Epidermal melanocyte (primary cell): Measurements from ENCODE around the gene YOD1.
A peak's percentile ranks its signal among the peaks of the same experiment; 100 is the strongest.

ENCODE experiments used
- DNase-seq: peaks from one replicate; pipeline ENCODE4 v3.0.0; 2011; ENCODE audit warnings: low spot score; ENCODE audit not compliant: insufficient read length

Gene YOD1

GRCh38 chr1:207027921-207028320 lies 23.1 kb downstream of the YOD1 start:
- no peak for DNase-seq

- no peak for DNase-seq
Measured at GRCh38 chr1:207027206-207027777, 23.7 kb downstream of the YOD1 start.

DNA sequence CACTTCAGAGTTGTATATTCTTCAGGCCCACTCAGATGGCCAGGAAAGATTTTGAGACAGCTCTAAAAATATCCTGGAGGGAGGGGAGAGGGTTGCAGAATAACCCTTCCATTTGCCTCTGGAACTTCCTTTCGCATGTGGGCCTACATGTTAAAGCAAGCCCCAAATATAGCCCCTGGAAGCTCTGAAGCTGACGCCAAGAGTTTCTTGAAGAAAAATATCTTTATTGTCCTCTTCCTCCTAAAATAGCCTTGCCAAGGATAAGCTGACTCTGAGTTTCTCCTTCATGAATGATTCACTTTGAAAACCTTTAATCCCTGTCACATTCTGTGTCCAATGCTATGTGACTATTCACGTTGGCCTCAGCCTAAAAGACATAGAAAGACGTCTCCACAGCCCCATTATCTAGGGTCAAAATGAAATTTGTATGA lies 24.9 kb downstream of the YOD1 start:
- DNase-seq = peak; percentile 34

DNA sequence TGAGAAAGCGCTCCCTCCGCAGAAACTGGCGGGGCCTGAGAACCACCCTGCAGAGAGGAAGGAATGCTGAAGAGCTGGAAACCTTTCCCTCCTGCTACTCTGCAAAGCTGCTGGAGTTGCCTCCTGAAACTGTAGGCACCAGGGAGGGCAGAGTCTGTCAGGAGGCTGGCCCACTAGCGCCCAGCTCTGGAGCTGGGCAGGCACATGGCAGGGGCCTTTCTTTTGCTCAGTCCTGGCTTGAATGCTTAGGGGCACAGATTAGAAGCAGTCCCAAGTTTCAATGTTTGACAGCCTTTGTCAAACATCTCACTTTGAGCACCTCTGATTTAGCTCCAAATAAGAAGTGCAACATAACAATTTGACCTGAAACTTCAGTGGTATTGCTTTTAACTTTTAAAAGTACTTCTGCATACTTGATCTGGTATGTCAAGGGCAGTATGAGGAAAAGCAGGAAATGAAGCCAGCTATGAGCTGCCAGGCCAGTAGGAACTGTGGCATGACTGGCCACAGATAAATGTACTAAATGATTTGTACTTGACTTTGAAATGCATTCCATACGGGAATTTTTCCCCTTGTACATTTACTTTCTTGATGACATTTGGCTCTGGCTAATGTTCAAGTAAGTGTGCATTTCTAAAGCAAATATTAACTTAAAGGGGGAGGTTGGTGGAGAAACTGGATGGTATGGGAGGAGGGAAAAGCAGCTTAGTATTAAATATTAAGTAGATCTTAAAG lies 25.7 kb downstream of the YOD1 start:
- DNase-seq = peak; percentile 38

GRCh38 chr1:207024202-207025145 lies 26.5 kb downstream of the YOD1 start:
- no peak for DNase-seq

GRCh38 chr1:207022996-207023679 lies 27.9 kb downstream of the YOD1 start:
- DNase-seq = no peak

DNA sequence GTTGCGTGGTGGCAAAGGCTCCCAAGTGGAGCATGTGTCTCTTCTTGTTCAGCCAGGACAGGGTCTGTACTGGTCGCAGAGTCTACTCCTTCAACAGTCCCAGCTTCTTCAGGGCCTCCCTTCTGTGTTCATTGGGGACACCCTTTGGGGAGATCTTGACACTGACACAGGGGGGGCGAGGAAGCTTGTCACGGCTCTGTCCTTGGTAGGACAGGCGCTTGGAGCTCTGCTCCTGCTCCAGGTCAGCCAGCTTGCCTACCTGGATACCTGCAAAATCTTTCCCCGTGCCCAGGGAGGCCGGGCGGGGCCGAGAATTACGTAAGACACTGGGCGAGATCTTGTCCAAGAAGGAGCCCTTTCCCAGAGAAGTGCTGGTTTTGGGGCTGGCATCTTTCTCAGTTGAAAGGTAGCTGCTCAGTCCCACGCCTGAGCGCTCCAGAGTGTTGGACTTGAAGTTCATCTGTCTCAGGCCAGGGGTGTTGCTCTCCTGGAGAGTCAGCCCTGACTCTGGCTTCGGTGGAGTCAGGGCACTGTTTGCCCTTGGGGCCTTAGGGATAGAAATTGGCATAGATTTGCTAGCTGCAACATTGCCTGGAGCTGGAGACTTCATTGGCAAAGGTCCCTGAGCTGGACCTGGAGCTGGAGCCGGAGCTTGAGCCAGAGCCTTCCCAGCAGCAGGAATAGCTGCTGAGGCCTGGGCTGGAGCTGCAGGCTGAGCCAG lies 29.0 kb downstream of the YOD1 start:
- no peak for DNase-seq

- no peak for DNase-seq
Measured at GRCh38 chr1:207021139-207021861, 29.7 kb downstream of the YOD1 start.

- DNase-seq = no peak
Measured at GRCh38 chr1:207020709-207021107, 30.3 kb downstream of the YOD1 start.

GRCh38 chr1:207020065-207020708 lies 30.8 kb downstream of the YOD1 start:
- no peak for DNase-seq

DNA sequence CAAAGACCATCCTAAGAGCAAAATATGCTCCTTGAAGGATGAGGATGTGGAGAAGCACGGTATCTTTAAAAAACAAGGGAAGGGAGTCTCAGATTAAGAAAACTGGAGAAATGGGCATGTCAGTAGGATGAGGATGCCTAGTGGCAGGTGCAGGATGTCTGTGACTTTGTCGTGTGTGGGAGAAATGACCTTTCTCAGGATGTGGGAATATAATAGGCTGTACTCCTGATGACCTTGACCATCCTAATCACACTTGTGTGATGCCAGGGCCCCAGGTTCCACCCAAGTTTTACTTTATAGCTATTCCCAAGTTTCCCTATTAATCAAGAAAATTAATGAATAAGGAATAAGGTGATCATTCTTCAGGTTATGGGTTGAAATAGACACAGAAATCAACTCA lies 31.3 kb downstream of the YOD1 start:
- DNase-seq = no peak

DNA sequence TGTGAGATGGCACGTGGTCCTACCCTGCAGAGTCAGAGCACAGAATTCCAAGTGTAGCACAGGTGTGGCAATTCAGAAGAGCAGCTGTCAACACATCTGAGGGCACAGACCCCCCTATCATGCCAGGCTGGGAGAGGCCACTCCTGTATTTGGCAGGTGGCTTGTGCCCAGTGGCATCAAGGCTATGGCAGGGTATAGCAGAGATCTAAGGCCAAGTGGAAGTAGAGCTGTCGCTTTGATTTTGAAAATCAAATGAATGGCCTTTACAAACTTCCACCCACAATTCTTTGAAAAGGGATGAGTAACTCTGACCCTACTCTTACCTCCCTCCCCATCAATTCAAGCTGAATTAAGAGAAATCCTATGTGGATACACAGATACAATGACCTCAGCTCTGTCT lies 31.8 kb downstream of the YOD1 start:
- DNase-seq = no peak

DNA sequence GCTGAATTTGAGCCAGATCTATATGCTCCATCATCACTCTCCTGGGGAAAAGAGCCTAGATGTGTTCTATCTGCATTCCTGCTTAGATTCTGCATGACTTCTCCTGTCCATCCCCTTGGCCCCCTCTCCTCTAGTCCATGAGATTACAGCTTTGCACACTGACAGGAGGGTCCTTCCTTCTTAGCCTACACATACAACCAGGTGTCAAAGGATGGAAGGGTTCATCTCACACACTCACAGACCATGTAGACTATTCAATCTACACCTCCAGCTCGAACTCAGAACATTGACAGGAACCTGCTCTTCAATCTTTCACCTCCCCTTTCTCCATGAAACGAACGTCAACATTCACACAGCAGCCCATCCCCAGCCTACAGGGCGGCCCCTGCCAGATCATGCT lies 32.3 kb downstream of the YOD1 start:
- DNase-seq = no peak

GRCh38 chr1:207017615-207018559 lies 33.1 kb downstream of the YOD1 start:
- no peak for DNase-seq

DNA sequence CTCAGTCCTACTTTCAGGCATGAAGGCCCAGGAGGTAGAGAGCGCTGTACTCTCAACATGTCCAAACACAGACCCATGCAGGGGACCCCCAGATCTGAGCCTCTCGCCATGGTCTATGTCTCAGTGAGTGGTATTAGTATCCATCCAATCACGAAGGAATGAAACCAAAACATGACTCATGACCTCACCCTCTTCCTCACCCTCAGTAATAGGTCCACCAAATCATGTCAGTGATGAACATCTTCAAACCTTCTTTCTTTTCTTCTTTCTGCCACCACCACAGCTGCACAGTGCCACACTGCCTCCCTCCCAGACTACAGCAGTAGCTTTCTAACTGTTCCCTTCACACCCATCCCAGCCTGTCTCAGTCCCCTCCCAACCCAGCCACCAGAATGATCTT lies 35.2 kb downstream of the YOD1 start:
- DNase-seq = no peak

GRCh38 chr1:207014728-207015127 lies 36.3 kb downstream of the YOD1 start:
- no peak for DNase-seq

DNA sequence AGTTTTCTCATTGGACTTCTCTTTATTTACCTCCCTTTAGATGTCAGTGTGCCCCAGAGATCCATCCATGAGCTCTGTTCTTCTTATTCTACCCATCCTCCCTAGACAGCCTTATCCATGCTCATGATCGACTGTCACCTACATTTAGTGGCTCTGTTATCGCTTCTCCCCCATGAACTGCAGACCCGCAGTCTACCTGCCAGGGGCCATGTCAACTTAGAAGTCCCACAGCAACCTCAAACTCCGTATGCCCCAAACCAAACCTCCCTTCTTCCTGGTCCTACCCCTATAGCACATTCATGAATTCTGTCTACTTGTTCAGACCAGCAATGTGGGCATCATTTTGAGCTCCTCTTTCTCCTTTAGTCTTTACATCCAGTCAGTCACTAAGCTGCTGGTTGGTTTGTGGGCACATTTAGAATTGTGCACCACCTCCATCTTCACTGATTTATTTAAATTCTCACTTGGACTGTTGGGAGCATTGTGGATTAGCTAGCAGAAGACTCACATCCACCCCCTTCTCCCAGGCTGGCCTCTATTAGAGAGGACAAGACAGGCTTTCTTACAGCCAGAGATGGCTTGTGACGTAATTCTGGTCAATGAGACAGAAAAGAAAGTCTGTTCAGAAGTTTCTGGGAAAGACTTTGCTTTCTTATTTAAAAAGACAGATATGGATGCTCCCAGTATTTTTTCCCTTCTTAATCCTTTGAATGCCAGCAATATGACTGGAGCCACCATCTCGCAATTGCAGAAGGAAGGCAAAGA lies 37.5 kb downstream of the YOD1 start:
- no peak for DNase-seq

- DNase-seq = no peak
Measured at GRCh38 chr1:207010726-207011125, 40.3 kb downstream of the YOD1 start.
